SK-N-SH (cell line): ENCODE data around the gene NDUFB2. TPM values are rescaled to one million over a fixed set of nuclear protein-coding genes. Genes with fewer than 3 reads are reported as not detected.

ENCODE experiments used
- CTCF ChIA-PET: fragments of 300-600, 350-600 bp; formaldehyde crosslinking; extraction: SDS; loops from one replicate; lab custom pipeline; 2021; lab: Yijun Ruan, JAX
- POLR2A ChIA-PET: fragments of 350-600 bp; sonication (Branson Sonifier 250); formaldehyde crosslinking; extraction: SDS; loops from one replicate; lab custom pipeline; 2020; ENCODE audit warnings: antibody characterized with exemption, inconsistent platforms; lab: Yijun Ruan, JAX
- DNase-seq: peaks from one replicate; pipeline ENCODE4 v3.0.0; 2012
- H2AFZ ChIP-seq: fragments of 200-600 bp; sonication (generic); 2 replicates; pipeline ENCODE4 v1.8.1; 2016; ENCODE audit warnings: antibody characterized with exemption, mild to moderate bottlenecking, low read depth
- H3F3A ChIP-seq: fragments of 200-600 bp; sonication (generic); replicated peaks from 2 replicates; pipeline ENCODE3; 2016; ENCODE audit warnings: antibody characterized with exemption, mild to moderate bottlenecking; ENCODE audit not compliant: insufficient read depth
- H3K27ac ChIP-seq, 2 experiments: fragments of 200-500 bp in 1 of 2; fragments of 200-600 bp in 1 of 2; sonication (Bioruptor generic) in 1 of 2; sonication (generic), shearing (Covaris generic) in 1 of 2; 2 replicates each; pipeline versions ENCODE4 v1.5.1 to v1.6.1; 2014 to 2016; ENCODE audit warnings: low read depth in 2 of 2, inconsistent platforms in 1 of 2, low read length in 1 of 2, mild to moderate bottlenecking in 1 of 2, mixed read lengths in 1 of 2
- H3K27me3 ChIP-seq: fragments of 200-600 bp; sonication (generic), shearing (Covaris generic); 2 replicates; pipeline ENCODE4 v1.6.1; 2016; ENCODE audit warnings: mixed run types; ENCODE audit not compliant: insufficient read depth
- H3K36me3 ChIP-seq, 2 experiments: fragments of 200-500 bp in 1 of 2; fragments of 200-600 bp in 1 of 2; sonication (Bioruptor generic) in 1 of 2; sonication (generic) in 1 of 2; replicated peaks in 1 of 2; 2 replicates each; pipeline versions ENCODE3 to v1.5.1; 2014 to 2016; ENCODE audit warnings: low read length in 1 of 2, mild to moderate bottlenecking in 1 of 2; ENCODE audit not compliant: insufficient read depth in 2 of 2, control insufficient read depth in 1 of 2
- H3K4me1 ChIP-seq, 2 experiments: fragments of 200-500 bp in 1 of 2; fragments of 200-600 bp in 1 of 2; sonication (Bioruptor generic) in 1 of 2; sonication (generic), shearing (Covaris generic) in 1 of 2; 2 replicates each; pipeline versions ENCODE4 v1.5.1 to v1.6.1; 2014 to 2016; ENCODE audit warnings: low read depth in 1 of 2, low read length in 1 of 2, mixed run types in 1 of 2; ENCODE audit not compliant: insufficient read depth in 2 of 2, control insufficient read depth in 1 of 2
- H3K4me2 ChIP-seq: fragments of 200-600 bp; sonication (generic), shearing (Covaris generic); 2 replicates; pipeline ENCODE4 v1.6.1; 2017; ENCODE audit warnings: mixed run types
- H3K4me3 ChIP-seq, 2 experiments: fragments of 200-500 bp in 1 of 2; fragments of 200-600 bp in 1 of 2; sonication (Bioruptor generic) in 1 of 2; sonication (generic), shearing (Covaris generic) in 1 of 2; 2 replicates each; pipeline versions ENCODE4 v1.5.1 to v1.8.1; 2014 to 2016; ENCODE audit warnings: low read depth in 2 of 2, inconsistent platforms in 1 of 2, low read length in 1 of 2, mild to moderate bottlenecking in 1 of 2, mixed read lengths in 1 of 2, moderate library complexity in 1 of 2
- H3K79me2 ChIP-seq: fragments of 200-600 bp; sonication (generic); 2 replicates; pipeline ENCODE4 v1.8.1; 2017; ENCODE audit warnings: mild to moderate bottlenecking; ENCODE audit not compliant: insufficient read depth
- H3K9ac ChIP-seq: fragments of 200-600 bp; sonication (generic); 2 replicates; pipeline ENCODE4 v1.6.1; 2017; ENCODE audit warnings: mixed run types
- H3K9me2 ChIP-seq: fragments of 200-600 bp; sonication (generic); 2 replicates; pipeline ENCODE4 v1.6.1; 2017; ENCODE audit warnings: mixed run types
- H3K9me3 ChIP-seq: fragments of 200-600 bp; sonication (generic); 2 replicates; pipeline ENCODE4 v1.6.1; 2017; ENCODE audit warnings: mixed run types, mild to moderate bottlenecking, moderate library complexity
- H4K20me1 ChIP-seq: fragments of 200-600 bp; sonication (generic); 2 replicates; pipeline ENCODE4 v1.6.1; 2017; ENCODE audit warnings: mild to moderate bottlenecking, mixed run types; ENCODE audit not compliant: insufficient read depth
- CHD2 ChIP-seq: fragments of 150-350 bp; IDR thresholded peaks from 2 replicates; pipeline ENCODE4 v1.6.1; 2018; ENCODE audit warnings: low read length; ENCODE audit not compliant: partially characterized antibody
- EP300 ChIP-seq, 2 experiments: IDR thresholded peaks; 2 replicates each; pipeline versions ENCODE4 v1.4.0 to v1.6.1; 2012; ENCODE audit warnings: borderline replicate concordance in 1 of 2, low read depth in 1 of 2, low read length in 1 of 2
- FOXJ3 ChIP-seq: sonication (generic); formaldehyde crosslinking; IDR thresholded peaks from 2 replicates; pipeline ENCODE4 v1.5.1; 2020; ENCODE audit warnings: mild to moderate bottlenecking, missing genetic modification reagents
- FOXM1 ChIP-seq: IDR thresholded peaks from 2 replicates; pipeline ENCODE4 v1.4.0; 2012; ENCODE audit warnings: low read depth, mild to moderate bottlenecking
- GATA2 ChIP-seq: sonication (generic); formaldehyde crosslinking; IDR thresholded peaks from 2 replicates; pipeline ENCODE4 v1.5.0; 2020; ENCODE audit warnings: mild to moderate bottlenecking, missing genetic modification reagents
- MAX ChIP-seq: IDR thresholded peaks from 2 replicates; pipeline ENCODE4 v1.4.0; 2012; ENCODE audit warnings: low read depth
- MEF2A ChIP-seq: IDR thresholded peaks from 2 replicates; pipeline ENCODE4 v1.4.0; 2012; ENCODE audit warnings: low read depth, borderline replicate concordance
- MXI1 ChIP-seq: IDR thresholded peaks from 2 replicates; pipeline ENCODE4 v1.6.1; 2012; ENCODE audit warnings: mild to moderate bottlenecking, low read depth, low read length, improper control_type of control experiment
- NFIC ChIP-seq: IDR thresholded peaks from 2 replicates; pipeline ENCODE4 v1.4.0; 2012; ENCODE audit warnings: borderline replicate concordance
- NRF1 ChIP-seq: IDR thresholded peaks from 2 replicates; pipeline ENCODE4 v1.6.1; 2012; ENCODE audit warnings: low read depth, mild to moderate bottlenecking, low read length
- RAD21 ChIP-seq: IDR thresholded peaks from 2 replicates; pipeline ENCODE4 v1.6.1; 2012; ENCODE audit warnings: mild to moderate bottlenecking, low read length
- RXRA ChIP-seq: IDR thresholded peaks from 2 replicates; pipeline ENCODE4 v1.4.0; 2012; ENCODE audit warnings: low read depth, mild to moderate bottlenecking, borderline replicate concordance
- SIN3A ChIP-seq: IDR thresholded peaks from 2 replicates; pipeline ENCODE4 v1.6.1; 2012; ENCODE audit warnings: low read depth, mild to moderate bottlenecking, low read length, moderate library complexity, borderline replicate concordance
- SMC3 ChIP-seq: IDR thresholded peaks from 2 replicates; pipeline ENCODE4 v1.6.1; 2012; ENCODE audit warnings: low read depth, low read length, improper control_type of control experiment
- TCF12 ChIP-seq: IDR thresholded peaks from 2 replicates; pipeline ENCODE4 v1.4.0; 2012
- TEAD4 ChIP-seq: IDR thresholded peaks from 2 replicates; pipeline ENCODE4 v1.4.0; 2012; ENCODE audit warnings: mild to moderate bottlenecking, borderline replicate concordance; ENCODE audit not compliant: insufficient read depth
- USF1 ChIP-seq: IDR thresholded peaks from 2 replicates; pipeline ENCODE4 v1.4.0; 2012; ENCODE audit warnings: low read depth, borderline replicate concordance
- USF2 ChIP-seq: fragments of 150-350 bp; IDR thresholded peaks from 2 replicates; pipeline ENCODE4 v1.6.1; 2017; ENCODE audit warnings: antibody characterized with exemption, low read length, low read depth, borderline replicate concordance
- WGBS: methylation state at CpG from one replicate; pipeline ENCODE4 v1.1.6; 2017; ENCODE audit warnings: low lambda C conversion rate; 5-methylcytosine and 5-hydroxymethylcytosine counted together
- polyA plus RNA-seq, 3 experiments: library from polyadenylated mRNA; depleted of rRNA; stranded (reverse); fragments of >200 nt; gene quantifications; 2 replicates each; pipeline ENCODE4 v1.2.3, GENCODE V29; 2012
- TF ChIP-seq, protein P1 (sequence below): fragments of 150-350 bp; IDR thresholded peaks from 2 replicates; pipeline ENCODE4 v1.6.1; 2016; ENCODE audit warnings: mild to moderate bottlenecking, low read depth, low read length
- TF ChIP-seq, protein P2 (sequence below): fragments of 200-600 bp; sonication (generic); IDR thresholded peaks from 2 replicates; pipeline ENCODE4 v1.6.1; 2017; ENCODE audit warnings: antibody characterized with exemption, mild to moderate bottlenecking, moderate library complexity
- TF ChIP-seq, protein P3 (sequence below): IDR thresholded peaks from 2 replicates; pipeline ENCODE4; 2012

The NDUFB2 gene
- polyA plus RNA-seq, 1 of the 3 experiments (the other 2 are of a cell fraction) = 1,214 TPM

- TF ChIP-seq, protein P1, sequence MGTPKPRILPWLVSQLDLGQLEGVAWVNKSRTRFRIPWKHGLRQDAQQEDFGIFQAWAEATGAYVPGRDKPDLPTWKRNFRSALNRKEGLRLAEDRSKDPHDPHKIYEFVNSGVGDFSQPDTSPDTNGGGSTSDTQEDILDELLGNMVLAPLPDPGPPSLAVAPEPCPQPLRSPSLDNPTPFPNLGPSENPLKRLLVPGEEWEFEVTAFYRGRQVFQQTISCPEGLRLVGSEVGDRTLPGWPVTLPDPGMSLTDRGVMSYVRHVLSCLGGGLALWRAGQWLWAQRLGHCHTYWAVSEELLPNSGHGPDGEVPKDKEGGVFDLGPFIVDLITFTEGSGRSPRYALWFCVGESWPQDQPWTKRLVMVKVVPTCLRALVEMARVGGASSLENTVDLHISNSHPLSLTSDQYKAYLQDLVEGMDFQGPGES = no peak
- TF ChIP-seq CHD2 = no peak
- no peak for TF ChIP-seq TEAD4
- no peak for TF ChIP-seq SMC3
- no peak for TF ChIP-seq RAD21
These were observed 2.0 kb downstream of the NDUFB2 start (continued) for GRCh38 chr7:140698477-140698876.

GRCh38 chr7:140702774-140703173 lies 6.3 kb downstream of the NDUFB2 start:
- POLR2A ChIA-PET = interaction anchor here (0.9 kb wide), 1 partner anchor 11 kb away, joined by 3 read pairs; no protein-coding TSS in a partner anchor
- WGBS = 93% methylated on average over 10 of the region's 10 CpGs
- Histone ChIP-seq H2AFZ (no peak overlapping the region), H3K4me3 (no peak overlapping the region), H3K4me2 (no peak overlapping the region), H3K36me3 (peaks cover 26 to 53% of the 10 kb centered on the region in 2 experiments), H3K27me3 (no peaks in the 10 kb centered on the region), H3K27ac (no peak overlapping the region), H4K20me1 (peaks cover 7% of the 10 kb centered on the region), H3K9me3 (no peaks in the 10 kb centered on the region), H3F3A (peaks cover 17% of the 10 kb centered on the region), H3K4me1 (peaks cover 8% of the 10 kb centered on the region in 2 experiments; a peak in 2 of 4 replicates), H3K79me2 (peaks cover 62% of the 10 kb centered on the region), H3K9me2 (no peaks in the 10 kb centered on the region), H3K9ac (no peak overlapping the region)
- TF ChIP-seq GATA2 (CRISPR knock-in tag) (no peak), NFIC (no peak), SIN3A (no peak), TEAD4 (no peak), MAX (no peak), TCF12 (no peak), NRF1 (no peak), EP300 (IDR thresholded peaks at IDR 0.05; ENCODE audit: borderline replicate concordance in 1 of 2, low read depth in 1 of 2, low read length in 1 of 2) (no peak), MXI1 (no peak), CHD2 (no peak), MEF2A (no peak), FOXJ3 (no peak), RXRA (no peak), USF2 (no peak), FOXM1 (no peak), USF1 (no peak)
- TF ChIP-seq, protein P2, sequence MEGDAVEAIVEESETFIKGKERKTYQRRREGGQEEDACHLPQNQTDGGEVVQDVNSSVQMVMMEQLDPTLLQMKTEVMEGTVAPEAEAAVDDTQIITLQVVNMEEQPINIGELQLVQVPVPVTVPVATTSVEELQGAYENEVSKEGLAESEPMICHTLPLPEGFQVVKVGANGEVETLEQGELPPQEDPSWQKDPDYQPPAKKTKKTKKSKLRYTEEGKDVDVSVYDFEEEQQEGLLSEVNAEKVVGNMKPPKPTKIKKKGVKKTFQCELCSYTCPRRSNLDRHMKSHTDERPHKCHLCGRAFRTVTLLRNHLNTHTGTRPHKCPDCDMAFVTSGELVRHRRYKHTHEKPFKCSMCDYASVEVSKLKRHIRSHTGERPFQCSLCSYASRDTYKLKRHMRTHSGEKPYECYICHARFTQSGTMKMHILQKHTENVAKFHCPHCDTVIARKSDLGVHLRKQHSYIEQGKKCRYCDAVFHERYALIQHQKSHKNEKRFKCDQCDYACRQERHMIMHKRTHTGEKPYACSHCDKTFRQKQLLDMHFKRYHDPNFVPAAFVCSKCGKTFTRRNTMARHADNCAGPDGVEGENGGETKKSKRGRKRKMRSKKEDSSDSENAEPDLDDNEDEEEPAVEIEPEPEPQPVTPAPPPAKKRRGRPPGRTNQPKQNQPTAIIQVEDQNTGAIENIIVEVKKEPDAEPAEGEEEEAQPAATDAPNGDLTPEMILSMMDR = no peak
- TF ChIP-seq, protein P1 = no peak
- TF ChIP-seq, protein P3, sequence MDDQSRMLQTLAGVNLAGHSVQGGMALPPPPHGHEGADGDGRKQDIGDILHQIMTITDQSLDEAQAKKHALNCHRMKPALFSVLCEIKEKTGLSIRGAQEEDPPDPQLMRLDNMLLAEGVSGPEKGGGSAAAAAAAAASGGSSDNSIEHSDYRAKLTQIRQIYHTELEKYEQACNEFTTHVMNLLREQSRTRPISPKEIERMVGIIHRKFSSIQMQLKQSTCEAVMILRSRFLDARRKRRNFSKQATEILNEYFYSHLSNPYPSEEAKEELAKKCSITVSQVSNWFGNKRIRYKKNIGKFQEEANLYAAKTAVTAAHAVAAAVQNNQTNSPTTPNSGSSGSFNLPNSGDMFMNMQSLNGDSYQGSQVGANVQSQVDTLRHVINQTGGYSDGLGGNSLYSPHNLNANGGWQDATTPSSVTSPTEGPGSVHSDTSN = no peak
- no peak for DNase-seq
- CTCF ChIA-PET = no interaction called here
